T-helper 2 cell treated with Interferon-gamma antibody and Interleukin-4, amounts not matched to agents 100 ng/mL and 5 ng/mL, for 36 hours (primary cell): Measurements from ENCODE around the gene CROCC2. TPM values are rescaled to one million over a fixed set of nuclear protein-coding genes. Genes with fewer than 3 reads are reported as not detected.

Source experiments
- intact Hi-C: fragments of 100-400 bp; cut with micrococcal nuclease; formaldehyde crosslinking; loops from one replicate; pipeline ENCODE4 v1.15.1; 2023
- total RNA-seq: library from RNA; stranded (reverse); gene quantifications from 2 replicates; pipeline ENCODE4 v1.2.3, GENCODE V29; 2022

Gene CROCC2
- total RNA-seq, 1 donor from 2014 or later, result not detected

DNA sequence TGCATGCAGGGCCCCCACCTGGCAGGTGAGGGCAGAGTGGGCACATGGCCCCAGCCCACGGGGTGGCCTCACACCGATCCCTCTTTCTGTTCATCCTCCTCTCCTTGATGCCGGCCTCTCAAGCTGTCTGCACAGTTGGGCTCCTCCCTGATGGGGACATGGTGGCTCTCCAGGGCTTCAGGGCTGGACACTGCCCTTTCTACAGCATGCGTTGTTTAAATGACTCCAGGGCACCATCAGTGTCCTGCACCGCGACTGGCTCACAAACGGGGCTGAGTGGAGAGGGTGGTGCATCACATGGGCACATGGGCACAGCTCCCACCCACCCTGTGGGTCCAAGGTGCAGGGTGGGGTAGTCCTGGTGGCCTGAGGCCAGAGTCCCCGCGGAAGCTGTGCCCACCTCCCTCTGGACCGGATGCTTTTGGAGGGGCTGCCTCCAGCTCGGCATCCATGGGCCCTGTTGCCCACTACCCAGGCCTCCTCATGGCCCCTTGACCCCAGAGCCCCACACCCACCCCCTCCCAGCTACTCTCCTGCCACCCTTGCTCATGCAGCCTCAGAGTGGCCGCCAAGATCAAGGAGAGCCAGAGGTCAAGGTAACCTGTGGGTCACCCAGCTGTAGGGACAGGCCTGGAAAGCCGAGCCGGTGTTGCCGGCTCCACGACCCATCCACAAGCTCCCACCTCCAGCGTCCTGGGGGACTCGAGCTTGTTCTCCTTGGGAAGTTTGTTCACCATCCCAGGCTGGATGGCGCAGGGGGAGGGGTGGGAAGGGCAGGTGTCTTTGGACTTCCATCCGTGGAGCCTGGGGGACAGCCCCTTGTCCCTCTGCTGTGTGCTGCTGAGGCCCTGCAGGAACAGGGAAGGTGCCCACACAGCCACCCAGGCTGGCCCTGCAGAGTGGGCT lies 80.0 kb downstream of the CROCC2 start:
- intact Hi-C loops, result no loop called here

DNA sequence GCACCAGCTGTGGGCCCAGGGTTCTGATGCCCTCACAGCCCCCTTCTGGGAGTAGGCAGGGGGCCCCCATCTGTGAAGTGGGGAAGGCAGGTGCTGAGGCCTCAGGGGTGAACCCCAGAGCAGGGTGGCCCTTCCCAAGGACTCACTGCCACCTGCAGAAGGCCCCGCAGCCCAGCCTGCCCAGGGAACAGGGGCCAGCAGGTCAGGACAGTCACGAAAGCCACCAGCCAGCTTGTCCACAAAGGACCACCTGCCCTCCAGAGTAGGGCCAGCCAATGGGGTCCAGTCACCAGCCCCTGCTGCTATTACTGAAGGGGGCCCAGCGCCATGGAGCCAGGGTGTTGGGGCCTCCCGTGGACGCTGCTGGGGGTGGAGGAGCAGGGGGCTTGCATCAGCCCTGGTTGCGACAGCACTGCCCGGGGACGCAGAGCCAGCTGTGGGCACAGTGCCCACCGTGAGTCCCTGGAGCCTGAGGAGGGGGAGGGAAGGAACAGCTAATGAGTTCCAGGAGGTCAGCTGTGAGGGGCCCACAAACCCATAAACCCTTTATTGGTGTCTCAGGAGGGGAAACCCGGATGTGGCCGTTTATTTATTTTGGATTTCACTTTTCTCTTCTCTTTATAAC lies 80.8 kb downstream of the CROCC2 start:
- intact Hi-C loops, result no loop called here

DNA sequence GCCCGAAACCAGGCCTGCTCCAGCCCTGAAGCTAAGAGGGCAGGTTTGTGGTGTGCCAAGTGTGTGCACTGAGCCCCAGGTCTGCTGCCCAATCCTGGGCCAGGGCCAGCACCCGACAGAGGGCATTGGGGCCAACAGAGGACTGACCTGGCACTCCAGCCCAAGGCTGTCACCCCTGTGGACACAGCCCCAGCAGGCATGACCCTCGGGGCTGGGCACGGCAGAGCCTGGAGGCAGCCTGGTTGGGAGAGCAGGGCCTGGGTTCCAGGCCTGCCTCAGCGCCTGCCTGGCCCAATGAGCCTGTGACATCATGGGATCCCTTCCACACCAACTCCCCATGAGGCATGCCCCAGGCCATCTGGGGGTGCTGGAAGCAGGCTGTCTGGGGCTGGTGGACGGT lies 81.5 kb downstream of the CROCC2 start:
- intact Hi-C loops, result no loop called here

DNA sequence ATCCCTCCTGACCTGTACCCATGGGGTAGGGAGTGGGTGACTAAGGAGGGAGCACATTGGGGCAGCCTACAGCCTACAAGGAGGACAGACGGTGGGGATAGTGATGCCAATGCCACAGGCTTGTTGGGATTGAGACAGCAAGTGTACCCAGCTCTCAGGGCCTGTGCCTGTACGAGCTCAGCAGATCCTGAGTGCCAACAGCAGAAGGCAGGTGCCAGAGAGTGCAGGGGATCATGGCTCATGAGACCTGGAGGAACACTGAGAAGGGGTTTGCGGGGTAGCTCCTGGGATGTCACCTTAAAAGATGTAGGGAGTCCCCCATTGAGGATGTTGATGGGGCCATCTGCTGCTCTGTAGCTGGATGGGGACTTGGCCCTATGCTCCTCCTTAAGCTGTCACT lies 82.0 kb downstream of the CROCC2 start:
- intact Hi-C loops, result no loop called here

DNA sequence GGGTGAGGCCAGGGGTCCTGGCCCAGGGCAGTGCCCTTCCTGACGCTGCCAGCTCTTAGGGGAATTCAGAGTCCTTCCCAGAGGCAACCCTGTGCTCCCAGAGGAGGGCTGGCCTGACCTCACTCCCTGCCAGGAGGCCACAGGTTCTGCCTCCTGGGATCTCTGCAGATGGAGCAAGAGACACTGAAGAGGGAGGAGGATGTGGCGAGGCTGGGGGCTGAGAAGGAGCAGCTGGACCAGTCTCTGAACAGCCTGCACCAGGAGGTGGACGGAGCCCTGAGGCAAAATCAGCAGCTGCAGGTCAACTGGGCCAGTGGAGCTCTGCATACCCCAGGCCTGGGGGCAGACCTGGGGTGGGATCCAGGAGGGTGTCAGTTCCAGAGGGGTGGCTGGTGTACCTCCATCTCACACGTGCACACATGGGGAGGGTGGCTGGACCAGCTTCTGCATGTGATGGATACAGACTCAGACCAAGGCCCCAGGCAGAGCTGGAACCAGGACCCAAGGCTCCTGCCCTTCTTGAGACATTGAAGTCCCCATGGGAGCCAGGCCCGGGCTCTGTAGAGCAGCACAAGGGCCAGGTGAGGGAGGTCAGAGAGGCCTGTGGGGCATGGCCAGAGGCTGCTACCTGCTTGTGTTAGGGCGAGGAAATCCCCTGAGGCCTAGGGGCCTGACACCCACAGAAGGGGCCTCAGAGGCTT lies 82.6 kb downstream of the CROCC2 start:
- intact Hi-C loops, result no loop called here

DNA sequence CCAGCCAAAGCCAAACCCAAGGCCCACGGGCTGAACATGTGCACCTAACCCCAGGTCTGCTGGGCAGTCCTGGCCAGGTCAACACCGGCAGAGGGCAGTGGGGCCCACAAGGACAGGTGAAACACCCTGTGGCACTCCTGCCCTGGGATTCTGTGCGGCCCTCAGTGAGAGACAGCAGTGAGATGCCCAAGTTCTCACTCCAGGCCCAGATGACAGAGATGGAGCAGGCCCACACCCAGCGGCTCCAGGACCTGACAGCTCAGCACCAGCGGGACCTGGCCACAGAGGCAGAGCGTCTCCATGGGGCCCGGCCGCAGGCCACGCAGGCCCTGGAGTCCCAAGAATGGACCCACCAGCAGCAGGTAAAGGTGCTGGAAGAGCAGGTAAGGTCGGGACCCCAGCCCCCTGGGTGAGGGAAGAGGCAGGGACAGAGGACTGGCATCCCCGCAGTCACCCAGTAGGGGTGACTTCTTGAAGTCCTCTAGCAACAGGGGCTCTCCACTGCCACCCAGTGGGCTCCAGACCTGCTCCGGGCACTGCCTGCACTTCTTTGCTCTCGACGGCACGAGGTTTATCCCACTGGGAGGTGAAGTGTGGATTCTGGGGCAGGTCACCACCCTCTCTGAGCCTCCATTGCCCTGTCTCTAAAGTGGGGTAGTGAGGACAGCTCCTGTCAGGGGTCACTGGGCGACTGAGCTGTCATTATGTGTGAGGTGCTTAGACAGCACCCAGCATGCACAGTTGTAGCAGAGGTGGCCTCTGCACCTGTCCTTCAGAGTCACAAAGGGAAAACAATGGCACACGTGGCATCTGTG lies 83.5 kb downstream of the CROCC2 start:
- intact Hi-C loops, result no loop called here

DNA sequence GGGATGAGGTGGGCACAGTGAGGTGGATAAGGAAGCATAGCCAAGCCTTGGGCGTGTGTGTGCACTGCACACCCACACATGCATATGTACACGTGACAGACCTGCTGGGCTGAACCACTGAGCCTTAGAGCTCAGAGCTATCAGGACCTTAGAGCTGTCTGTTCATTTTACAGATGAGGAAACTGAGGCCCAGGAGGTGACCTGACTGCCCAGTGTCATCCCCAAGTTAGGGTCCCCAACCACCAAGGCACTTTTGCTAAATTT lies 84.1 kb downstream of the CROCC2 start:
- intact Hi-C loops, result no loop called here

DNA sequence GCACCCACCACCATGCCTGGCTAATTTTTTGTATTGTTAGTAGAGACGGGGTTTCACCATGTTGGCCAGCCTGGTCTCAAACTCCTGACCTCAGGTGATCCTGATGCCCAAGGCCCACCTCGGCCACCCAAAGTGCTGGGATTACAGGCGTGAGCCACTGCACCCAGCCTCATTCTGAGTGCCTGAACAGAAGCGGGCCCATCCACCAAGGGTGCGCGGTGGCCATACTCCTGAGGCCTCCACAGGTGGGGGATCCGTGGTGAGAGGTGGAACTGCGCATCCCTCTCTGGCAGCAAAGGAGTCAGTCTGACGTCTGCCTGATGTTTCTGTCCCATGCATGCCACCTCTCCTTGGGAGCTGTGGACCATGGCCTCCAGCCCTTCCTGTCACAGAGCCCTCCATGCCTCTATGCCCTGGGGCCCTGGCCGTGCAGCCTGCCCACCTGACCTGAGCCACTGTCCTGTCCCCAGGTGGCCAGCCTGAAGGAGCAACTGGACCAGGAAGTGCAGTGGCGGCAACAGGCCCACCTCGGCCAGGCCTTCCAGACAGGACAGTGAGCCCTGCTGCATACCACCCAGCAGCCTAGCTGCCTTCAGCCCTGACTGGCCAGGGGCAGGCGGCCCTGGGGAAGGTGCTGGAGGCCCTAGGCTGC lies 84.7 kb downstream of the CROCC2 start:
- intact Hi-C loops, result no loop called here

DNA sequence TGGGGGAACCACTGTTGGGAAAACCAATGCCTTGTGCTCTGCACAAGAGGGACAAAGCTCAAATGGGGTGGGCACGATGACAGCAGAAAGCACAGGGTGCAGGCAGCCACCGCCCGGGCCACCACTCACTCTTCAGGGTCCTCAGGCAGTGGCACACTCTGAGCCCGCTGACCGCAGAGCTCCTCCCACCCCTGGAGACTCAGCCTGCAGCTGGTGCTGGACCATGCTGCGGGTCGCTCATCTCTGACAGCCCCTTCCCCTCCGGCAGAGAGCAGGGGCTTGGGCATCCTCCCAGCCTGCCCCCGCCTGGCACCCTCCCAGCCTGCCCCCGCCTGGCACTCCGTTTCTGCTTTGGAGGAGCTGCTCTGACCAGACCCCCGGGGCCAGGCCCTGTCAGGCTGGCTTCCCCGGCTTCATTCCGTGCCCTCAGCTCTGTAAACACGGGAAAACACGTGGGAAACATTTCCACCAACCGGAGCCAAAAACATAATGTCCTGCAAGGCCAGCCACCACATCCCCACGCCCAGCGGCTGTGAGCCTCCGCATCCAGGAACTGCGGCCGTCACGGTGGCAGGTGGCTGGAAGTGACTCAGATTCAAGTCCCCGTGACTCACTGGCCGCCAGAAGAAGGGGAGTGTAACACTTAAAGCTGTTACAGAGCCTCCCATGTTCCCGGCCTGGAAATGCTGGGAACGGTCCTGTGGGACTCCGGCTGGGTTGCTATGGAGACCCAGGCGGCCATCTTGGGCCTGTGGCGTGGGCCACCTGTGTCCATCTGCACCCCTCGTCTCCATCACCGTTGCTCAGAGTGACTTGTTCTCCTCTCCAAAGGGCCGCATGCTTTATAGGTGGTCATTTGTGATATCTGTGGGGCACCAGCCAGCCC lies 85.5 kb downstream of the CROCC2 start:
- intact Hi-C loops, result no loop called here

DNA sequence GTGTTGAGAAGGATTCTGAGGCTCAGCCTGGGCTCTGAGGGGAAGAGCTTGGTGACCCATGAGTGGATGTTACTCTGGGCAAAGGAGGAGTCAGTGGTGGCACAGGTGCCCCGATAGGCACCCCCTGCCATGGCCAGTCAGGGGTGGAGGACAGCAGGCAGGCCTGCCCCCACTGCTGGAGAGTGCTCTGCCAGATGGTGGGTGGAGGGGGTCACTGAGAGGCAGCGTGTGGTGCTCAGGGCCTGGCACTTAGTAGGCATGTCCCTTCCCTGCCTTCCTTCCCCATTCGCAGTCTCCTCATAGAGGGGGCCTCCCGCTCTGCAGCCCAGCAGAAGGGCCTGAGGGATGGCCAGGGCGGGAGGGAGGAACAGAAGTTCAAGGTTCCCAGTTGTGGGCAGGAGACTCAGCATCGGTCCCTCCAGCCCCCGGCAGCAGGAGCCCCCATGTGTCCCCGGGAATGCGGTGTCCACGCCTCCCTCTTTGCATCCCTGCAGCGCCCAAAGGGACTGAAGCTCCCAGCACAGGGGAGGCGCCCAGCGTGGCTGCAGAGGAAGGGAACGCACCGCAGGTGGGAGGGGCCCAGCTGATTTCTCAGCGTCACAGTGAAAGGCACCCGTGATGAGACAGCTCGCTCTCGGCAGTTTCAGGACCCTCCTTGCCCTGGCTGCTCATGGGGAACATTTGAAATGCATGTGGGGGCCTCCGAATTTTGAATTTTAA lies 86.6 kb downstream of the CROCC2 start:
- intact Hi-C loops, result no loop called here

DNA sequence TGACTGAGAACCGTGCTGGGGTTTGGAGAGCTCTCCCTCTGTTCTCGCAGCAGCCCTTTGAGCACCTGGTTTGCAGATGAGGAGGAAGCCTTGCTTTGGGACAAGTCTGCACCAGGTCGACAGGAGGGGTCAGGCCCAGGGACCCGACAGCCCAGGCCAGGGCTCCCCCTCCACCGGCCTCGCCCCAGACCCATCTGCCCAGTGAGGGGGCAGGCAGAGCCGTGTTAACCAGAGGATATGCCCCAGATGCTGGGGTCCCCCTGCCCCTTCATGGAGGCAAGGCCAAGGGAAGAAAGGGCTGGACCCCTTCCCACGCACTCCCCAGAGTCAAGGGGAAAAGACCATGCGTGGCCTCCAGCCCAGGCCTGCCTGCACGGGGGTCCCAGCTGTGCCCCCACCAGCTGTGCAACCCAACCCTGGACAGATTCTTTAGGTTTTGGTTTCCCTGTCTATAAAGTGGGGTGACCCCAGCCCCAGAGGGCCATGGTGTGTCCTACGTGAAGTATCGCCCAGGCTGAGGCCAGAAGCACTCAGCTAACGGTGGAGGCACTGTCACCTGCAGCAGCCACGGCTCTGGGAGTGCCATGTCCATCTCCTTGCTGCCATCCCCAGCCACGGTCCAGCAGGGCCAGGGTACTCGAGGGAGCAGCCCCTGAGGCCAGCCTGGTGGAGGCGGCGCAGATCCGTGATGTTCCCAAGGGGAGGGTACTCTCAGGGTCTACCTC lies 87.5 kb downstream of the CROCC2 start:
- intact Hi-C loops, result no loop called here

DNA sequence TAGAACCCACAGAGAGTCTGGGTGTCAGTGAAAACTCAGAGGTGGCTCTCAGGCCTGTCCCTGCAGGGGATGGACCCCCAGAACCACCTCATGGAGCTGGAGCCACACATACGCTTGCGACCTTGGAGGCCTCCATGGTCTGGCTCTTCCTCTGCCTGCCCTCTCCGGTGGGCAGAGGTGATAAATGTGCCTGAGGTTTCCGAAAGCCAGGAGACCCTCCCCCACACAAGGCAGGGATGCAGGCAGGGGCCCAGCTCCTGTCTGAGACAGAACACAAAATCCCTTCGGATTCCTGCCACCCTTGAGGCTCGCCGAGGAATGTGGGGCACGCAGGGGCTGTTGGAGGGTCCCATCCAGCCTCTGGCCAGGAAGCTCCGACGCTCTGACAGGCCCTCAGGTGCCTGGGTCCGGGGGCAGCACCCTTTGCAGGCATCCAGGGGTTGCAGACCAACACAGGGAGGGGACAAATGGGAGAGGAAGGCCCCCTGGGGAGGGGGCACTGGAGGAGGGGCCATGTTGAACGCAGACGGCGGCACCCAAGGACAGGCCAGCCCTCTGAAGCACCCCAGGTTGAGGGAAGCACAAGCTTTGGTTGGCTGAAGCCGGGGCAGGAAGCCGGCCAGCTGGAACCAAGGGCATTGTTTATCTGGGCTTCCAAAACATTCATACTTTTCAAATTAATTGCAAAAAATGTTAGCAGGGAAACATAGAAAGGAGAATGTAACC lies 88.2 kb downstream of the CROCC2 start:
- intact Hi-C loops, result no loop called here

DNA sequence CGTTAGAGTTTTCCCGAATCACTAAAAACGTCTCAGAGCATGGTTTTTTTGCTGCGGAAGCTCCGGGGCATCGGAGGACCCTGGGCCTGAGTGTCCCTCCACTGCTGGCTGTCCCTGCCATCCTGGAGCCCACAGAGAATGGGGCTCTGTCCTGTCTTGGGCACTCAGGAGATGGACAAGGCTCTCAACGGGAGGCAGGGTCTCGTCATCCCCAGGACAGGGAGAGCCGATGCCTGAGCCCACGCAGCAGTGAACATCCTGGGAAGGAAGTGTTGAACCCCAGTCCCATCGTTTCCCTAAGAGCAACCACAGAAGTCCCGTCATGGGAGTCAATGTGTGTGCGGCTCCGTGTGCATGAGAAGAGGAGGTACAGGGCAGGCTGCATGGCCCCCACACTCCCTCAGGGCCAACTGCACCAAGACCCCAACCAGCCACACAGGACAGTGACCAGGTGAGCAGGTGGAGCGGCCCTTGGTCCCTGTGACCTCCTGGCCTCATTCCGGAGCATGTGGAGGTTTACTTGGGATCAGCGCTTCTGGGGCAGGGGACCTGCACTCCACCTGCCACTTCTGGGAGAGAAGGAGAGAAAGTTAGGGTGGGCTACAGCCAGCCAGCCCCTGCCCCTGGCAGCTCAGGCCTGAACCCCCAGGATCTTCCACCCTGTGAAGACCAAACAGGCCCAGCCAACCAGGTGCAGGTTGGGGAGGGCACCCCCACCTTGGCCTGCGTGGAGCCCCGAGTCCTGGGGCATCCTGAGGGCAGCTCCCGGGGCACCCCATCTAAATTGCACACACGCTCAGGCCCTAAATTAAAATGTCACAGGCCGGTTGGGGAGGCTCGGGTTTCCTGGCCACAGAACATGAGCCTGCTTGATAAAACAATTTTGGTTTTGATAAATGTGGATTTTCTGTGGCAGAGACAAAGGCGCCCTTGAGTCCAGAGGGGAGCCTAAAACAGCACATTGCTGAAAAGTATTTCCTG lies 89.2 kb downstream of the CROCC2 start:
- intact Hi-C loops, result no loop called here

DNA sequence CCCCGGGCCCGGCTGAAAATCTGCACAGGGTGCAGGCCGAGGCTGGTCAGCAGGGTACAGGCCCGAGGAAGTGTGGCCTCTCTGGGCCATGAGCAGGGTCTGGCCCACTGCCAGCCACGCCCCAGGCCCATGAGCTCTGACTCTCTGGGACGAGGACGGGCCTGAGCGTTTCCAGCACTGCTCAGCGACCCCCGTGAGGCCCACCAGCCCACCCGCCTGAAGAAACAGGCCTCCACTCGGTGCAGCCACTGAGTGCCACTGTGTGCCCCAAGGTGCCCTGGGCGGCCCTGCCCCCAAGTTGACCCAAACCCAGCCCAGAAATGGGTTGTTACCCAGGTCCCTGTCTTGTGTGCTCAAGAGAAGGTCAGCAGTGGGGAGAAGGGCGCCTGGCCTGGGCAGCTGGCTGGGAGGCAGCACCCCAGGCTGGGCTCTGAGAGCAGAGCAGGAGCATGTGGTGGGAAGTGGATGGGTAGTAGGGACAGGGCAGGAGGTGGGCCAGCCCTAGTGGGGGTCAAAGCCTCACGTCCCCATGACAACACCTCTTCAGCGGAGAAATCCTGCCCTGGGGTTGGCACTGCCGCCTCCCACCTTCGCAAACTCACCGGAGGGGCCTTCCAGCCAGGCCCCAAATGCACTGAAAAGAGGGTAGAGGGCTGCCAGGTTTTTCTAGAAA lies 90.2 kb downstream of the CROCC2 start:
- intact Hi-C loops, result no loop called here

DNA sequence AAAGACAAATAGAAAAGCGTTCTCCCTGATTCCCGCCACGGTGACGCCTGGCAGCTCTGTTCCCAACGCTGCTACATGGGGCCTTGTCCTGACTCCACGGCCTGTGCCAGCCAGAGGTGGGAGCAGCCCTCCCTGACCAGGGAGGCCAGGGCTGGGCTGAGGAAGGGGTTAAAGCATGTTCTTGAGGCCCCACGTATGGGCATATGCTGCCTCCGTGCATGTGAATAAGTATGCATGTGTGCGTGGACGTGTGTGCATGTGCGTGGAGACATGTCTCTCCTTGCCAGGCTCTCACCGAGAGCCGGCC lies 90.7 kb downstream of the CROCC2 start:
- intact Hi-C loops, result no loop called here

DNA sequence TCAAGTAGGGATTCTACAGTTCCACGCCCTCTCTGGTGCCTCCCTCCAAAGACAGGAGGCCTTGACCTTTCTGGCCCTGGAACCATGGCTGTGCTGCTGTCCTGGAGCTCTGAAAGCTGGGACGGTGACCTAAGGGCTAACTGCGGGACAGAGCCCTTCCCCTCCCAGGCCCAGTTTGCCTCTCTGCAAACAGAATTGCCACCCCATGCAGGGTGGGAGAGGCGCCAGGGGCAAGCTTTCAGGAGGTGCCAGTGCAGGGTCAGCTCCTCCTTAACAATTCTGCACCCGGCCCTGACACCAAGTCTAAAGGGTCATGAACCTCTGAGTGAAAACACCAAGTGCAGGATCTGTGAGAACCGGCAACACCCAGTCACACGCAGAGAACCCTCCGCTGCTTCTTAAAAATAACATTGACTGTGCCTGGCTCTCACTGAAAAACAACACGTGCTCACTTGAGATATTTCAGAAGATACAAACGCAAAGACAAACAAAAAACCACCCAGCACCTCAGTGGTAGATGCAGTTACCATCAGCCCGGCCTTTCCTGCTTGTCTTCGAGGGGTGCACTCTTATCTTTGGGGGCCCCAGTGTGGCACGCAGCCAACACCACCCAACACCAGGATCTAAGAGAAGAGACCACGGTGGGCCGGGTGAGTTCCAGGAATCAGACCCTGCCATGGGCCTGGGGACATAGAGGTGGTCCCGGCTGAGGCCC lies 91.2 kb downstream of the CROCC2 start:
- intact Hi-C loops, result no loop called here
